H1 (cell line): ENCODE results near the gene SNRK. TPM values are rescaled to one million over a fixed set of nuclear protein-coding genes. Genes with fewer than 3 reads are reported as not detected.

Source experiments
- CTCF ChIA-PET: fragments of 300-600 bp; sonication (Branson Sonifier 250); formaldehyde crosslinking; loops from one replicate; lab custom pipeline; 2021; ENCODE audit not compliant: partially characterized antibody; lab: Charles Lee
- POLR2A ChIA-PET: fragments of 300-600 bp; sonication (Branson Sonifier 250); formaldehyde crosslinking; loops from one replicate; lab custom pipeline; 2021; ENCODE audit warnings: inconsistent platforms; ENCODE audit not compliant: partially characterized antibody; lab: Charles Lee
- DNase-seq, 2 experiments: peaks; one replicate each; pipeline versions ENCODE4 v3.0.0 to v3.0.0-alpha.2; 2010 to 2022; ENCODE audit warnings: low spot score in 2 of 2, low read depth in 1 of 2, mixed read lengths in 1 of 2
- FAIRE-seq: peaks from 2 replicates; lab custom pipeline; 2011; peaks lifted over from hg19 to GRCh38; lab: Jason Lieb, UNC
- H2AFZ ChIP-seq: 2 replicates; pipeline ENCODE4 v1.8.1; 2012; ENCODE audit warnings: low read length, inconsistent platforms
- H2AK5ac ChIP-seq: 2 replicates; pipeline ENCODE4 v1.6.1; 2013; ENCODE audit warnings: low read depth, low read length
- H2BK120ac ChIP-seq: replicated peaks from 2 replicates; pipeline ENCODE3; 2013; ENCODE audit warnings: low read depth, low read length, inconsistent platforms
- H2BK12ac ChIP-seq: 2 replicates; pipeline ENCODE4 v1.6.1; 2013; ENCODE audit warnings: low read depth, low read length
- H2BK15ac ChIP-seq: 2 replicates; pipeline ENCODE4 v1.6.1; 2013; ENCODE audit warnings: low read length
- H2BK20ac ChIP-seq: 2 replicates; pipeline ENCODE4 v1.6.1; 2013; ENCODE audit warnings: low read length
- H2BK5ac ChIP-seq: 2 replicates; pipeline ENCODE4 v1.6.1; 2013; ENCODE audit warnings: low read depth, low read length
- H3K14ac ChIP-seq: 2 replicates; pipeline ENCODE4 v1.6.1; 2013; ENCODE audit warnings: inconsistent platforms; ENCODE audit not compliant: insufficient read length
- H3K18ac ChIP-seq: 2 replicates; pipeline ENCODE4 v1.6.1; 2013; ENCODE audit warnings: low read length; ENCODE audit errors: extremely low read depth
- H3K23ac ChIP-seq: 2 replicates; pipeline ENCODE4 v1.6.1; 2013; ENCODE audit warnings: inconsistent platforms; ENCODE audit not compliant: insufficient read length
- H3K23me2 ChIP-seq: 2 replicates; pipeline ENCODE4 v1.6.1; 2013; ENCODE audit warnings: low read depth, low read length
- H3K27ac ChIP-seq: 2 replicates; pipeline ENCODE4 v1.6.1; 2011; ENCODE audit warnings: low read depth, low read length, inconsistent platforms
- H3K27me3 ChIP-seq, 4 experiments: replicated peaks in 1 of 4; 1 replicate in 1 of 4; 2 replicates in 3 of 4; pipeline versions ENCODE4 v1.6.1 to v1.8.1; 2011 to 2013; ENCODE audit warnings: low read length in 3 of 4, mild to moderate bottlenecking in 3 of 4, inconsistent platforms in 2 of 4, mixed read lengths in 2 of 4, moderate library complexity in 1 of 4; ENCODE audit not compliant: control insufficient read depth in 3 of 4, insufficient read depth in 3 of 4; ENCODE audit errors: extremely low read depth in 1 of 4
- H3K36me3 ChIP-seq, 4 experiments: 2 replicates each; pipeline versions ENCODE4 v1.6.1 to v1.8.1; 2011 to 2013; ENCODE audit warnings: mild to moderate bottlenecking in 4 of 4, low read length in 3 of 4, moderate library complexity in 2 of 4, control low read depth in 1 of 4, inconsistent platforms in 1 of 4; ENCODE audit not compliant: insufficient read depth in 4 of 4, control insufficient read depth in 2 of 4
- H3K4ac ChIP-seq: replicated peaks from 2 replicates; pipeline ENCODE3; 2013; ENCODE audit warnings: low read length, low read depth, mixed read lengths, inconsistent platforms; ENCODE audit not compliant: insufficient read length
- H3K4me1 ChIP-seq, 4 experiments: replicated peaks in 1 of 4; 1 replicate in 1 of 4; 2 replicates in 3 of 4; pipeline versions ENCODE4 v1.6.1 to v1.8.1; 2011 to 2013; ENCODE audit warnings: low read length in 3 of 4, inconsistent platforms in 2 of 4, mixed read lengths in 1 of 4; ENCODE audit not compliant: insufficient read depth in 4 of 4, control insufficient read depth in 3 of 4
- H3K4me2 ChIP-seq, 2 experiments: 2 replicates each; pipeline versions ENCODE4 v1.6.1 to v1.8.1; 2011 to 2013; ENCODE audit warnings: low read depth in 2 of 2, low read length in 2 of 2, control low read depth in 1 of 2, inconsistent platforms in 1 of 2, mild to moderate bottlenecking in 1 of 2; ENCODE audit not compliant: insufficient read depth in 1 of 2
- H3K4me3 ChIP-seq, 4 experiments: fragments of 200-600, 300-600 bp in 1 of 4; sonication (generic), shearing (Covaris generic), sonication (Bioruptor Twin) in 1 of 4; 2 replicates each; pipeline versions ENCODE4 v1.5.1 to v1.8.1; 2011 to 2016; ENCODE audit warnings: low read length in 4 of 4, low read depth in 3 of 4, control low read depth in 2 of 4, inconsistent platforms in 2 of 4, mild to moderate bottlenecking in 2 of 4, mixed read lengths in 1 of 4, moderate library complexity in 1 of 4; ENCODE audit not compliant: insufficient read depth in 2 of 4; ENCODE audit errors: extremely low read depth in 1 of 4
- H3K56ac ChIP-seq: replicated peaks from 2 replicates; pipeline ENCODE3; 2013; ENCODE audit warnings: low read depth, mild to moderate bottlenecking, mixed read lengths, low read length, inconsistent platforms; ENCODE audit not compliant: insufficient read length
- H3K79me1 ChIP-seq: 2 replicates; pipeline ENCODE4 v1.6.1; 2013; ENCODE audit warnings: low read depth, low read length, control low read depth
- H3K79me2 ChIP-seq, 2 experiments: 2 replicates each; pipeline versions ENCODE4 v1.6.1 to v1.8.1; 2012 to 2013; ENCODE audit warnings: low read length in 2 of 2, mild to moderate bottlenecking in 2 of 2, inconsistent platforms in 1 of 2; ENCODE audit not compliant: insufficient read depth in 2 of 2, control insufficient read depth in 1 of 2
- H3K9ac ChIP-seq, 4 experiments: replicated peaks in 1 of 4; 1 replicate in 1 of 4; 2 replicates in 3 of 4; pipeline versions ENCODE4 v1.6.1 to v1.8.1; 2011 to 2013; ENCODE audit warnings: low read depth in 3 of 4, low read length in 3 of 4, control low read depth in 2 of 4, mild to moderate bottlenecking in 2 of 4, moderate library complexity in 2 of 4, inconsistent platforms in 1 of 4; ENCODE audit errors: extremely low read depth in 1 of 4
- H3K9me3 ChIP-seq, 2 experiments: 2 replicates each; pipeline versions ENCODE4 v1.6.1 to v1.8.1; 2012 to 2013; ENCODE audit warnings: mild to moderate bottlenecking in 2 of 2, moderate library complexity in 2 of 2, control low read depth in 1 of 2, inconsistent platforms in 1 of 2, low read depth in 1 of 2, low read length in 1 of 2, mixed read lengths in 1 of 2; ENCODE audit not compliant: insufficient read depth in 2 of 2
- H4K20me1 ChIP-seq, 2 experiments: replicated peaks in 1 of 2; 2 replicates each; pipeline versions ENCODE3 to v1.8.1; 2011 to 2013; ENCODE audit warnings: inconsistent platforms in 2 of 2, low read length in 2 of 2, mild to moderate bottlenecking in 1 of 2; ENCODE audit not compliant: insufficient read depth in 2 of 2, control insufficient read depth in 1 of 2
- H4K5ac ChIP-seq: 2 replicates; pipeline ENCODE4 v1.6.1; 2013; ENCODE audit warnings: low read length, low read depth, mixed read lengths, inconsistent platforms; ENCODE audit not compliant: insufficient read length
- H4K8ac ChIP-seq: 2 replicates; pipeline ENCODE4 v1.8.0; 2013; ENCODE audit warnings: mild to moderate bottlenecking, moderate library complexity, low read length, inconsistent platforms; ENCODE audit not compliant: insufficient read depth; ENCODE audit errors: extremely low read depth
- H4K91ac ChIP-seq: replicated peaks from 2 replicates; pipeline ENCODE3; 2013; ENCODE audit warnings: low read length, mixed read lengths, inconsistent platforms; ENCODE audit not compliant: insufficient read length
- CEBPB ChIP-seq: IDR thresholded peaks from 2 replicates; pipeline ENCODE4 v1.6.1; 2012; ENCODE audit warnings: low read depth, low read length
- CHD1 ChIP-seq: IDR thresholded peaks from 2 replicates; pipeline ENCODE4 v1.6.1; 2012; ENCODE audit warnings: low read depth, low read length, improper control_type of control experiment
- FOSL1 ChIP-seq: IDR thresholded peaks from 2 replicates; pipeline ENCODE4 v1.6.1; 2011; ENCODE audit warnings: mild to moderate bottlenecking, low read depth, low read length, moderate library complexity; ENCODE audit not compliant: insufficient read depth
- GTF2F1 ChIP-seq: IDR thresholded peaks from 2 replicates; pipeline ENCODE4 v1.6.1; 2012; ENCODE audit warnings: low read depth, low read length, improper control_type of control experiment, borderline replicate concordance
- JUN ChIP-seq: IDR thresholded peaks from 2 replicates; pipeline ENCODE4 v1.6.1; 2011; ENCODE audit warnings: low read depth, mild to moderate bottlenecking, improper control_type of control experiment, low read length
- KDM1A ChIP-seq: fragments of 200-600, 300-600 bp; sonication (generic); IDR thresholded peaks from 2 replicates; pipeline ENCODE4 v1.7.1; 2016; ENCODE audit warnings: mild to moderate bottlenecking, low read length, borderline replicate concordance
- RBBP5 ChIP-seq: IDR thresholded peaks from 2 replicates; pipeline ENCODE4 v1.7.1; 2012; ENCODE audit warnings: low read depth, mild to moderate bottlenecking, inconsistent platforms, low read length, moderate library complexity, borderline replicate concordance
- RFX5 ChIP-seq: IDR thresholded peaks from 2 replicates; pipeline ENCODE4 v1.6.1; 2011; ENCODE audit warnings: low read depth, low read length, improper control_type of control experiment, borderline replicate concordance
- TAF7 ChIP-seq: optimal IDR thresholded peaks from 2 replicates; pipeline ENCODE3; 2011; ENCODE audit warnings: low read depth, mild to moderate bottlenecking, inconsistent platforms, low read length, moderate library complexity, borderline replicate concordance
- TBP ChIP-seq: IDR thresholded peaks from 2 replicates; pipeline ENCODE4 v1.6.1; 2011; ENCODE audit warnings: low read depth, low read length, improper control_type of control experiment
- TEAD4 ChIP-seq: IDR thresholded peaks from 2 replicates; pipeline ENCODE4 v1.6.1; 2012; ENCODE audit warnings: low read depth, low read length, inconsistent platforms, mixed read lengths
- WGBS, 2 experiments: shearing (Covaris generic) in 1 of 2; methylation state at CpG; one replicate each; pipeline versions ENCODE4 v1.1.6 to v1.1.7; 2013 to 2015; ENCODE audit warnings: low lambda C conversion rate in 2 of 2, mixed read lengths in 2 of 2, inconsistent platforms in 1 of 2, low coverage in 1 of 2, missing lambda C conversion rate in 1 of 2; ENCODE audit not compliant: insufficient replicate concordance in 2 of 2, insufficient coverage in 1 of 2, insufficient read length in 1 of 2; ENCODE audit errors: extremely low coverage in 1 of 2, missing lambda C conversion rate in 1 of 2; 5-methylcytosine and 5-hydroxymethylcytosine counted together
- polyA plus RNA-seq, 7 experiments: library from polyadenylated mRNA; depleted of rRNA in 3 of 7; stranded (reverse) in 5 of 7; unstranded in 2 of 7; fragments of >200 nt in 5 of 7; fragments of 200-250 nt in 2 of 7; gene quantifications; 1 replicate in 5 of 7; 2 replicates in 1 of 7; 4 replicates in 1 of 7; pipeline versions ENCODE4 v1.2.1 to v1.2.3, GENCODE V29; 2011 to 2013; ENCODE audit warnings: missing spikeins in 2 of 7, mixed read lengths in 2 of 7
- total RNA-seq: library from RNA; stranded (reverse); fragmentation: NEBNext Ultra II Directional; extraction: Animal tissue kit (Norgen Biotek cat#: 25700); gene quantifications from 2 replicates; pipeline ENCODE4 v1.2.1, GENCODE V29; 2021

The SNRK gene
- total and polyA plus RNA-seq, 2 of the 8 experiments (the other 6 are each of a cell fraction or from before 2014, with no cell fraction given) = 4.4 to 11.7 TPM

DNA sequence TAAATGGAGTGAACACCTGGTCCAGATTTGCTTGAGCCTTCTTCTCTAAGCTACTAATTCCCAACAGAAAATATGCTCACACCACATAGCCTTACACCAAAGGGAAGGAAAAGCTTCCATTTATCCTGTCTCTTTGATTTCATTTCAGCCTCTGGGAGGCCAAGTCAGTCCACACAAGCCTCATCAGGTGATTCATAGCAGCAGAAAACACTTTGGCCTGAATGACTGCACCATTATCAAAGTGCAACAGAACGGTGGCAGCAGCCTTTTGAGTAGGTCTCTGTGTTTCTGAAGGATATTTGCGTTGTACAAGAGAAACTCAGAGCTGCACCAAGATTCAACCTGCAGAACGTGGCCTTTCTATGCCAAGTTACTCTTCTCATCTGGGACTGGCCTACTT lies 46.6 kb upstream of the SNRK start:
- Histone ChIP-seq H3K79me2 (no peaks in the 10 kb centered on the region), H4K20me1 (no peaks in the 10 kb centered on the region), H3K14ac (no peak overlapping the region), H3K23ac (no peak overlapping the region), H3K36me3 (no peaks in the 10 kb centered on the region), H2BK15ac (no peak overlapping the region), H2AK5ac (no peak overlapping the region), H4K8ac (no peak overlapping the region), H4K91ac (no peak overlapping the region), H3K23me2 (no peaks in the 10 kb centered on the region; the same call in 1 of the 2 replicates), H3K27me3 (no peaks in the 10 kb centered on the region), H4K5ac (no peak overlapping the region), H3K9me3 (peaks cover 7 to 12% of the 10 kb centered on the region in 2 experiments), H2BK12ac (no peak overlapping the region), H3K4me2 (no peak overlapping the region), H3K18ac (no peak overlapping the region), H2BK120ac (no peak overlapping the region), H2BK20ac (no peak overlapping the region), H3K9ac (no peak overlapping the region), H2AFZ (no peak overlapping the region), H3K4me3 (no peak overlapping the region), H3K27ac (no peak overlapping the region), H3K4me1 (no peaks in the 10 kb centered on the region), H2BK5ac (no peak overlapping the region), H3K4ac (no peak overlapping the region), H3K79me1 (no peaks in the 10 kb centered on the region), H3K56ac (no peak overlapping the region)
- DNase-seq (no peak), FAIRE-seq (no peak)
- POLR2A ChIA-PET = no interaction called here
- CTCF ChIA-PET = interaction anchor here (0.6 kb wide), 1 partner anchor 176 kb away, joined by 3 read pairs; no protein-coding TSS in a partner anchor
- no peak for TF ChIP-seq FOSL1
- no peak for TF ChIP-seq JUN
- no peak for TF ChIP-seq TAF7
- TF ChIP-seq CEBPB = no peak
- TF ChIP-seq TBP = no peak
- no peak for TF ChIP-seq RBBP5
- TF ChIP-seq CHD1 = no peak
- no peak for TF ChIP-seq KDM1A
- no peak for TF ChIP-seq GTF2F1
- TF ChIP-seq TEAD4 = no peak
- no peak for TF ChIP-seq RFX5
- WGBS, 2 experiments = 87% methylated on average over 3 of the region's 3 CpGs; no CpG with 5 or more reads in 1 of the 2 experiments
